ENCODE data around the gene SPTSSB.

SPTSSB gene

DNA sequence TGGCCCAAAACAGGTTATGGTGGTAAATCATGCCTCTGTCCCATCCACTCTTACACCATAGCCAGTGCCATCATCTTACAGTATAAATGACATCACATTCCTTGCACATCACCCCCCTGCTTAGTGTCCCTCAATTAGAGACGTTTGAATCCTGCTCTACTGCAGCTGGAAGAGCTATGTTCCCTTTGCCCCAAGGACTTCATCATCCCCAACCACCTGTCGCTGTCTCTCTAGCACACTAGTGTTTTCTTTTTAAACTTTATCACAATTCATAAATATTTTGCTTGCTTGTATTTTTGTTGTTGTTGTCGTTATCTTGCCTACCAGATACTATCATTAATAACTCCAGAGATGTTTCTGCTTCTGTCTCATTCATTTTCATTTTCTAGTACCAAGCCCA is 28.7 kb downstream of the SPTSSB start:
- H2BK15ac ChIP-seq (ENCODE audit: low read length) = no peak overlapping the region
- no peak overlapping the region for H4K91ac ChIP-seq (ENCODE audit: low read depth, low read length, poor library complexity)
- H2BK12ac ChIP-seq (ENCODE audit: low read length) = no peak overlapping the region
- H3K27me3 ChIP-seq (ENCODE audit: control insufficient read depth in 3 of 3, insufficient read depth in 3 of 3, low read depth in 1 of 3, low read length in 3 of 3) = no peaks in the 10 kb centered on the region
- H2AFZ ChIP-seq (ENCODE audit: low read length) = no peak overlapping the region
- H3K27ac ChIP-seq (replicated peaks; ENCODE audit: low read length) = no peak overlapping the region
- no peaks in the 10 kb centered on the region for H3K36me3 ChIP-seq (replicated peaks in 1 of 2; ENCODE audit: control insufficient read depth in 2 of 2, insufficient read depth in 2 of 2, low read length in 2 of 2)
- WGBS, 2 donors (ENCODE audit: extremely low coverage in 2 of 2, insufficient read length in 2 of 2, insufficient replicate concordance in 1 of 2) = no CpG with 5 or more reads among the region's 3 CpGs
- H3K23ac ChIP-seq (ENCODE audit: low read depth, low read length, poor library complexity) = no peak overlapping the region
- H2BK120ac ChIP-seq (ENCODE audit: low read depth, low read length) = no peak overlapping the region
- H3K14ac ChIP-seq (ENCODE audit: low read length) = no peak overlapping the region
- H4K8ac ChIP-seq (ENCODE audit: low read depth, low read length) = no peak overlapping the region
- H3K4me3 ChIP-seq (ENCODE audit: low read length in 2 of 2) = no peak overlapping the region
- no peak overlapping the region for H3K18ac ChIP-seq (ENCODE audit: low read length)
- H3K4me1 ChIP-seq (ENCODE audit: control insufficient read depth in 2 of 2, insufficient read depth in 1 of 2, low read depth in 1 of 2, low read length in 2 of 2) = no peaks in the 10 kb centered on the region
- no peak overlapping the region for H3K4me2 ChIP-seq (ENCODE audit: insufficient read depth, low read length, poor library complexity, severe bottlenecking)
- H3K9ac ChIP-seq (ENCODE audit: low read depth, low read length, poor library complexity) = no peak overlapping the region
- H2BK5ac ChIP-seq (ENCODE audit: low read length) = no peak overlapping the region
- H3K9me3 ChIP-seq (replicated peaks in 1 of 2; ENCODE audit: control insufficient read depth in 2 of 2, insufficient read depth in 1 of 2, low read depth in 1 of 2, low read length in 2 of 2) = no peaks in the 10 kb centered on the region
- no peak for DNase-seq (ENCODE audit: low spot score)
- H2AK5ac ChIP-seq (ENCODE audit: low read depth, low read length) = no peak overlapping the region
- no peaks in the 10 kb centered on the region for H3K79me1 ChIP-seq (ENCODE audit: low read depth, low read length)
- no peak overlapping the region for H3K4ac ChIP-seq (ENCODE audit: low read length)

DNA sequence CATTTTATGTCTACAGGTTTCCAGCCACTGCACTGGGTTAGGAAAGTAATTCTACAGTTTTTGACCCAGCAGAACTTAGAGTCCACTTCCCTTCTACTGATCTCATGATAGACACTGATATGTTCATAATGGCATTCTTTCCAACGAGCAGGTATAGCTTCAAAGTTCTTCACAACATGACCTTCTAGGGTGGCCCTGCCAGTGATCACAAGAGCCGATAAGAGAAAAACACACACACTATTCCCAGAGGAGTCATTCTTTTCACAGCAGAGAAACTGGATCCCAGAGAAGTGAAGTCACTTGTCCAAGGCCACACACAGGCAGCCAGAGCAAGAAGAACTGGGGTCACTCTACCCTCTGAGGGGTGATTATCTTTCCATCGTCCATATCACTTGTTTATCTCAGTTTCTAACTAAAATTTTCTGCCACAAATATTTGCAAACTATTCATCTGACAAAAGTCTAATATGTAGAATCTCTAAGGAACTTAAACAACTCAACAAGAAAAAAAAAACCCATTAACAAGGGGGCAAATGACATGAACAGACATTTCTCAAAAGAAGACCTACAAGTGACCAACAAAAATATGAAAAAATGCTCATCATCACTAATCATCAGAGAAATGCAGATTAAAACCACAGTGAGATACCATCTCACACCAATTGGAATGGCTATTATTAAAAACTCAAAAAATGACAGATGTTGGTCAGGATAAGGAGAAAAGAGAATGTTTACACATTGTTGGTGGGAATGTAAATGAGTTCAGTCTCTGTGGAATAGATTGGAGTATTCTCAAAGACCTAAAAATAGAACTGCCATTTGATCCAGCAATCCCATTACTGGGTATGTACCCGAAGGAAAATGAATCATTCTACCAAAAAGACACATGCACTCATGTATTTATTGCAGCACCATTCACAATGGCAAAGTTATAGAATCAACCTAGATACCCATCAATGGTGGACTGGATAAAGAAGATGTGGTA is 31.5 kb downstream of the SPTSSB start:
- H2AFZ ChIP-seq (ENCODE audit: low read length) = no peak overlapping the region
- no peaks in the 10 kb centered on the region for H3K79me1 ChIP-seq (ENCODE audit: low read depth, low read length)
- H3K4me3 ChIP-seq (ENCODE audit: low read length in 2 of 2) = no peak overlapping the region
- no peaks in the 10 kb centered on the region for H3K9me3 ChIP-seq (replicated peaks in 1 of 2; ENCODE audit: control insufficient read depth in 2 of 2, insufficient read depth in 1 of 2, low read depth in 1 of 2, low read length in 2 of 2)
- no peak overlapping the region for H2BK5ac ChIP-seq (ENCODE audit: low read length)
- H4K91ac ChIP-seq (ENCODE audit: low read depth, low read length, poor library complexity) = no peak overlapping the region
- H3K36me3 ChIP-seq (replicated peaks in 1 of 2; ENCODE audit: control insufficient read depth in 2 of 2, insufficient read depth in 2 of 2, low read length in 2 of 2) = no peaks in the 10 kb centered on the region
- no peak overlapping the region for H3K4me2 ChIP-seq (ENCODE audit: insufficient read depth, low read length, poor library complexity, severe bottlenecking)
- no peak overlapping the region for H4K8ac ChIP-seq (ENCODE audit: low read depth, low read length)
- no peak for DNase-seq (ENCODE audit: low spot score)
- H3K4ac ChIP-seq (ENCODE audit: low read length) = no peak overlapping the region
- H3K14ac ChIP-seq (ENCODE audit: low read length) = no peak overlapping the region
- H3K27me3 ChIP-seq (ENCODE audit: control insufficient read depth in 3 of 3, insufficient read depth in 3 of 3, low read depth in 1 of 3, low read length in 3 of 3) = no peaks in the 10 kb centered on the region
- H3K9ac ChIP-seq (ENCODE audit: low read depth, low read length, poor library complexity) = no peak overlapping the region
- no peak overlapping the region for H2AK5ac ChIP-seq (ENCODE audit: low read depth, low read length)
- H2BK15ac ChIP-seq (ENCODE audit: low read length) = no peak overlapping the region
- no peak overlapping the region for H2BK12ac ChIP-seq (ENCODE audit: low read length)
- WGBS, 2 donors (ENCODE audit: extremely low coverage in 2 of 2, insufficient read length in 2 of 2, insufficient replicate concordance in 1 of 2) = no CpG with 5 or more reads among the region's 4 CpGs
- no peak overlapping the region for H2BK120ac ChIP-seq (ENCODE audit: low read depth, low read length)
- no peak overlapping the region for H3K27ac ChIP-seq (replicated peaks; ENCODE audit: low read length)
- H3K23ac ChIP-seq (ENCODE audit: low read depth, low read length, poor library complexity) = no peak overlapping the region
- H3K4me1 ChIP-seq (ENCODE audit: control insufficient read depth in 2 of 2, insufficient read depth in 1 of 2, low read depth in 1 of 2, low read length in 2 of 2) = no peaks in the 10 kb centered on the region
- H3K18ac ChIP-seq (ENCODE audit: low read length) = no peak overlapping the region

GRCh38 chr3:161337311-161337710 is 34.0 kb downstream of the SPTSSB start:
- no peak for DNase-seq (ENCODE audit: low spot score)
- Histone ChIP-seq H3K27ac (replicated peaks; ENCODE audit: low read length) (no peak overlapping the region), H2AFZ (ENCODE audit: low read length) (no peak overlapping the region), H2BK12ac (ENCODE audit: low read length) (no peak overlapping the region), H3K18ac (ENCODE audit: low read length) (no peak overlapping the region), H3K4me3 (ENCODE audit: low read length in 2 of 2) (no peak overlapping the region), H4K91ac (ENCODE audit: low read depth, low read length, poor library complexity) (no peak overlapping the region), H3K14ac (ENCODE audit: low read length) (no peak overlapping the region), H3K36me3 (replicated peaks in 1 of 2; ENCODE audit: control insufficient read depth in 2 of 2, insufficient read depth in 2 of 2, low read length in 2 of 2) (no peaks in the 10 kb centered on the region), H3K4me2 (ENCODE audit: insufficient read depth, low read length, poor library complexity, severe bottlenecking) (no peak overlapping the region), H3K9ac (ENCODE audit: low read depth, low read length, poor library complexity) (no peak overlapping the region), H3K23ac (ENCODE audit: low read depth, low read length, poor library complexity) (no peak overlapping the region), H3K4ac (ENCODE audit: low read length) (no peak overlapping the region), H3K79me1 (ENCODE audit: low read depth, low read length) (no peaks in the 10 kb centered on the region), H2BK5ac (ENCODE audit: low read length) (no peak overlapping the region), H2BK15ac (ENCODE audit: low read length) (no peak overlapping the region), H4K8ac (ENCODE audit: low read depth, low read length) (no peak overlapping the region), H2AK5ac (ENCODE audit: low read depth, low read length) (no peak overlapping the region), H2BK120ac (ENCODE audit: low read depth, low read length) (no peak overlapping the region), H3K9me3 (replicated peaks in 1 of 2; ENCODE audit: control insufficient read depth in 2 of 2, insufficient read depth in 1 of 2, low read depth in 1 of 2, low read length in 2 of 2) (no peaks in the 10 kb centered on the region), H3K27me3 (ENCODE audit: control insufficient read depth in 3 of 3, insufficient read depth in 3 of 3, low read depth in 1 of 3, low read length in 3 of 3) (no peaks in the 10 kb centered on the region), H3K4me1 (ENCODE audit: control insufficient read depth in 2 of 2, insufficient read depth in 1 of 2, low read depth in 1 of 2, low read length in 2 of 2) (no peaks in the 10 kb centered on the region)

- no peak overlapping the region for H4K8ac ChIP-seq (ENCODE audit: low read depth, low read length)
- H2BK5ac ChIP-seq (ENCODE audit: low read length) = no peak overlapping the region
- H2AK5ac ChIP-seq (ENCODE audit: low read depth, low read length) = no peak overlapping the region
- no peak overlapping the region for H3K9ac ChIP-seq (ENCODE audit: low read depth, low read length, poor library complexity)
- no peak overlapping the region for H3K4me2 ChIP-seq (ENCODE audit: insufficient read depth, low read length, poor library complexity, severe bottlenecking)
- H3K4me3 ChIP-seq (ENCODE audit: low read length in 2 of 2) = no peak overlapping the region
- no peak overlapping the region for H3K18ac ChIP-seq (ENCODE audit: low read length)
- H3K4ac ChIP-seq (ENCODE audit: low read length) = no peak overlapping the region
- H3K27ac ChIP-seq (replicated peaks; ENCODE audit: low read length) = no peak overlapping the region
- H3K27me3 ChIP-seq (ENCODE audit: control insufficient read depth in 3 of 3, insufficient read depth in 3 of 3, low read depth in 1 of 3, low read length in 3 of 3) = no peaks in the 10 kb centered on the region
- no peak overlapping the region for H3K23ac ChIP-seq (ENCODE audit: low read depth, low read length, poor library complexity)
- no peak overlapping the region for H3K14ac ChIP-seq (ENCODE audit: low read length)
- H2BK12ac ChIP-seq (ENCODE audit: low read length) = no peak overlapping the region
- H3K79me1 ChIP-seq (ENCODE audit: low read depth, low read length) = no peaks in the 10 kb centered on the region
- no peak overlapping the region for H2BK15ac ChIP-seq (ENCODE audit: low read length)
- no peak overlapping the region for H2AFZ ChIP-seq (ENCODE audit: low read length)
- H2BK120ac ChIP-seq (ENCODE audit: low read depth, low read length) = no peak overlapping the region
- WGBS, 2 donors (ENCODE audit: extremely low coverage in 2 of 2, insufficient read length in 2 of 2, insufficient replicate concordance in 1 of 2) = no CpG with 5 or more reads among the region's 2 CpGs
- no peaks in the 10 kb centered on the region for H3K9me3 ChIP-seq (replicated peaks in 1 of 2; ENCODE audit: control insufficient read depth in 2 of 2, insufficient read depth in 1 of 2, low read depth in 1 of 2, low read length in 2 of 2)
- H4K91ac ChIP-seq (ENCODE audit: low read depth, low read length, poor library complexity) = no peak overlapping the region
- no peaks in the 10 kb centered on the region for H3K4me1 ChIP-seq (ENCODE audit: control insufficient read depth in 2 of 2, insufficient read depth in 1 of 2, low read depth in 1 of 2, low read length in 2 of 2)
- H3K36me3 ChIP-seq (replicated peaks in 1 of 2; ENCODE audit: control insufficient read depth in 2 of 2, insufficient read depth in 2 of 2, low read length in 2 of 2) = no peaks in the 10 kb centered on the region
- DNase-seq (ENCODE audit: low spot score) = no peak
Measured at GRCh38 chr3:161336661-161337060, 34.7 kb downstream of the SPTSSB start.
